GM19193 (cell line): ENCODE measurements around the gene TRIM32.

Experiments used
- POLR2A ChIP-seq: IDR thresholded peaks from 4 replicates; pipeline ENCODE4 v1.6.1; 2011; ENCODE audit not compliant: insufficient read depth, insufficient read length; ENCODE audit errors: extremely low read depth

The TRIM32 gene

DNA sequence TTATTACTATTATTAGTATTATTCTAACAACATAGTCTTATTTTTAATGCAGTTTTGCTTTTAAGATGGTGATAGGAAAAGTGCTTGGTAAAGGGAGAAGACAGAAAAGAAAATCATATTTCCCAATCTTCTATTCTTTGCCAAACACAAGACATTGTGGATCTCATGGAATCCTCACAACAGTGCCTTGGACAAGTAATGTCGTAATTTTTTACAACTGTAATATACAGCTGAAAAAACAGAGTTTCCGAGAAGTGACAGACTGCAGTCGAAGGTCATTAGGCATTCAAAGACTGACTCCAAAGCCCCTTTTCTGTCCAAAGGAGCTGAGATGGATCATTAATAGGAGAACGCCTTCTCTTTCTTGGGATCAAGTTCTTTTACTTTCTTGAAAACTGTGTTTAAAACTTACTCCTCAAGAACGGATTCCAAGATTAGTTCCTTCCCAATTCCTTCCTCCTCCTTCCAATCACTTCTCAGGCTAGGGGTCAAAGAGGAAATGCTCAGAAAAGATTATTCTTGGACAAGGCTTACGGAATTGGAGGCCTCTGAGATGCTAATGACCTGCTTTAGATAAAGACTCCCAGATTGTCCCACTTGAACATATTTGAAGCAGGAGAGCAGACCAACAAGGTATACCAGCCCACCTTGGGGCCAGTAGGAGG lies 24.3 kb upstream of the TRIM32 start:
- TF ChIP-seq POLR2A, result no peak

DNA sequence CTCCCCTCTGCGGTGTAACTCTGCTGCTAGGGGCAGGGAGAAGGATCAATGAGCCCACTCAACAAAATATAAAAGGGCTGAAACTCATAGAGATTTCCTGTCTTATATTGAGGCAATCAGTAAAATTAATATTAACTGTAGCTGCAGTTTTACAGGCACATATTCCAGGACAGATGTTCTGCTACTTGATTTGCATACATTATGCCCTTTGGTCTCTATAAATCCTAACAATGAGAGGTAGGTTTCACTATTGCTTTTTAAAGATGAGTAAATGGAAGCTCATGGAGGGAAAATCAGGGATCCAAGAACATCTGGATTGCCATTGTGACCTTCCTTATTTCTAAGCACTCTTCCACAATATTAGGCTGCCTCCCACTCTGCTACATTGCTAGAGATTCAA lies 23.5 kb upstream of the TRIM32 start:
- no peak for TF ChIP-seq POLR2A

DNA sequence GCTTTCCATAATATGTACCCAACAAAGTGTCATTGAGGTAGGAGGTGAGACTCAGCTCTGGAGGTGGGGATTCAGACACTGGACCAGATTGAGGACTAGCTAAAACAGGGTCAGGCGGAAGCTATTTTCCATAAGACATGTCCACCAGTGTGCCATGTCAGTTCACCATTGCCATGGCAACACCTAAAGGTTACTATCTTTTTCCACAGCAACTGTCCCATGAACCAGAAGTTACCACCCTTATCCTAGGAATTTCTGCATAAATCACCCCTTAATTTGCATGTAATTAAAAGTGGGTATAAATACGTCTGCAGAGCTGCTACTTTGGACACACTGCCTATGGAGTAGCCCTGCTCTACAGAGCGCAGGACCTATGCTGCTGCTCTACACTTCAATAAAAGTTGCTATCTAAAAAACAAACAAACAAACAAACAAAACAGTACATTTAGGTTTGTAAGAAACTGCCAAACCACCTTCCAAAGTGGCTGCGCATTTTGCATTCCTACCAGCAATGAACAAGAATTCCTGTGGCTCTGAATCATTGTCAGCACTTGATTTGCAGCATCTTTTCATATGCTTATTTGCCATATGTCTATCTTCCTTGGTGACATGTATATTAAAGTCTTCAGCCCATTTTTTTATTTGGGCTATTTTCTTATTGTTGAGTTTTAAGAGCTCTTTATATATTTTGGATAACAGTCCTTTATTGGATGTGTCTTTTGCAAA lies 18.0 kb upstream of the TRIM32 start:
- no peak for TF ChIP-seq POLR2A

DNA sequence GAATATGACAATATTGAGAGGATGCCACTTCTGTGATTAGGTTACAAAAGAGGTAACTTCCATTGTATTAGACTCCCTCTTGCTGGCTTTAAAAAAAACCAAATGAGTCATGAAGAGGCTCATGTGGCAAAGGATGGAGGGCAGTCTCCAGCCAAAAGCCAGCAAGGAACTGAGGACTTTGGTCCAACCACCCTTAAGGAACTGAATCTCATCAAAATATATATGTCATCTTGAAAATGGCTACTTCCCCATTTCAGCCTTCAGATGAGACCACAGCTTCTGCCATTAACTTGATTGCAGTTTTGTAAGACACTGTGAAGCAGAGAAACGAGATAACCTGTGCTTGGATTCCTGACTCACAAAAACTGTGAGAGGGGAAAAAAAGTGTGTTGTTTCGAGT lies 15.5 kb upstream of the TRIM32 start:
- no peak for TF ChIP-seq POLR2A

- no peak for TF ChIP-seq POLR2A
These were observed 13.7 kb upstream of the TRIM32 start for GRCh38 chr9:116673375-116673774.

GRCh38 chr9:116674210-116674980 lies 12.7 kb upstream of the TRIM32 start:
- TF ChIP-seq POLR2A, result no peak

DNA sequence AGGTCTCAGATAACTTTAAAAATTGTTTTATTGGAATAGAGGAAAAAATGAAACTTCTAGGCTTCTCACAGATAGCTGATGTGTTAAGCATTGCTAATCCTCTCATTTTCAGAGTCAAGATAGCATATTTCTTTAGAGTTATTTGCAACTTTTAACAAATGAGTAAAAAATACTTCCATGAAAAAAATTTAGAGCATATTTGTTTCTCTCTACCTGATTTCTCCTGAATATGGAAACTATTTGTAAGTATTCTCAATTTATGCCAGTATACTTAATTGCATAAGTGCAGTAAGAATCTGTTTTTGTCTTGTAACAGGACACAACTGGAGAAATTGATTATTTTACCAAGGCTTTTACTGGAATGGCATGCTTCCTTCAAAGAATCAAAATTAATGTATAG lies 3.6 kb upstream of the TRIM32 start:
- no peak for TF ChIP-seq POLR2A

DNA sequence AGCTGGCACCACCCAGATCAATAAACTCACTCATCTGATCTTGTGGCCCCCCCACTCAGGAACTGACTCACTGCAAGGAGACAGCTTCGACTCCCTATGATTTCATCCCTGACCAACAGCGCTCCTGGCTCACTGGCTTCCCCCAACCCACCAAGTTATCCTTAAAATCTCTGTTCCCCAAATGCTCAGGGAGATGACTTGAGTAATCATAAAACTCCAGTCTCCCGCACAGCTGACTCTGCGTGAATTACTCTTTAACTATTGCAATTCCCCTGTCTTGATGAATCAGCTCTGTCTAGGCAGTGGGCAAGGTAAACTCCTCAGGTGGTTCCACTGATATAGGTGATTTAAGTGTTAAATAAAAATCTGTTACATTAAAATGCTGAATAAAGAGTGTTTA lies 1.9 kb upstream of the TRIM32 start:
- no peak for TF ChIP-seq POLR2A

- no peak for TF ChIP-seq POLR2A
These were observed 970 bp upstream of the TRIM32 start for GRCh38 chr9:116686135-116686534.

DNA sequence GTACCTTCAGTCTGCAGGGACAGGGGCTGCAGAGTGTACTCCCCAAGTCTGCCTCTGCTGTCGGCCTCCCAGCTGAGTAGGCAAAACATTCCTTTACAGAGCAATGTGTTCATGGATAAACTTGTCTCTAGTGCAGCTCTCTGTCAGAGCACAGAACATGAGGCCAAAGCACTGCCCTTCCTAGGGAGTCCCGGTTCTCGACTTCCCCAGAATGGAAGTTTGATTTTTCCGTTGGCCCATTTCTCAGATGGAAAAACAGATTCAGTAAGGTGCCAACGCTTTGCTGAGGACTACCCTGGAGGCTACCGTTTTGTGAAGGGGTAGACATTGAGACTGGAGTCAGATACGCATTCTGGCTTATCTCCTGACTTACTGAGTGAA lies 422 bp upstream of the TRIM32 start:
- TF ChIP-seq POLR2A, result no peak

- no peak for TF ChIP-seq POLR2A
These were observed 640 bp downstream of the TRIM32 start for GRCh38 chr9:116687754-116688135.

DNA sequence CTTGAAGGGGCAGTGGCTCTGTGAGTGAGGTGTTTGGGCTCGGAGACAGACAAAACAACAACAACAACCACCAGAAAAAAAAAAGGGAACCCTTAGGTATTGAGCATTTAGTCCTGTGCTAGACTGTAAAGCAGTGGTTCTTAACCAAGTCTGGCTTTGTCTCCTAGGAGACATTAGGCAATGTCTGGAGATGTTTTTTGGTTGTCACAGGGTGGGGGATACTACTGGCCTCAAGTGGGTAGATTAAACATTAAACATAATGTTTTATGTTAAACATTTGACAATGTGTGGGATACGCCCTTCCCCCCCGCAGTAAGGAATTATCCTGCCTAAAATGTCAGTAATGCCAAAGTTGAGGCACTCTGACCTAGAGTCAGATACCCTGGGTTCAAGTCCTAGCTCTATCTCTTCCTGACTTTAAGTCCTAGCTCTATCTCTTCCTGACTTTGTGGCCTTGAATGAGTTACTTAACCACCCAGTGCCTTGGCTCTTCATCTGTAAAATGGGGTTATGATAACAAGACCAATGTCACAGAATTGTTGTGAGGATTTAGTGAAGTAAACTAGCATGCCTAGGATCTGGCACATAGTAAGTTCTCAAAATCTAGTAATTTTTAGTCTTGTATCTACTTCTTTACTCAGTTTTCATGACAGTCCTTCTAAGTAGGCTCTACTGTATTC lies 1.8 kb downstream of the TRIM32 start:
- no peak for TF ChIP-seq POLR2A

GRCh38 chr9:116689486-116690032 lies 2.5 kb downstream of the TRIM32 start:
- TF ChIP-seq POLR2A, result no peak

DNA sequence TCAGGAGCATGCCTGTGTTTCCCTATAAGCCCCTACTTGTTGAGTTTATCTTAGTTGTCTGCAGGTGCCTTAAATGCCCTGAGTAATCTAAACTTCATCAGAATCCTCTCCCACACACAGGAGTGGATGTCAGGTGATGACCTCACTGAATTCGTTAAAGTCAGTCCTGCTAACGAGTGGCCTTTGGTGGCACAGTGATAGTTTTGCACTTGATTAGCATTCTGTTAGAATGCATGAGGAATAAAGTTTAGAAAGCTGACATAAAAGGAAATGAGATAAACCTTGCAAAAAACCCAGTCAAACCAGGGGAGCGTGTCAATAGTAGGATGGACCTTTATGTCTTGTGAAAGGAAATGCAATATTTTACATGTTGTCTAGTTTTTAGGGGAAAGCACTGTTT lies 4.5 kb downstream of the TRIM32 start:
- TF ChIP-seq POLR2A, result no peak

DNA sequence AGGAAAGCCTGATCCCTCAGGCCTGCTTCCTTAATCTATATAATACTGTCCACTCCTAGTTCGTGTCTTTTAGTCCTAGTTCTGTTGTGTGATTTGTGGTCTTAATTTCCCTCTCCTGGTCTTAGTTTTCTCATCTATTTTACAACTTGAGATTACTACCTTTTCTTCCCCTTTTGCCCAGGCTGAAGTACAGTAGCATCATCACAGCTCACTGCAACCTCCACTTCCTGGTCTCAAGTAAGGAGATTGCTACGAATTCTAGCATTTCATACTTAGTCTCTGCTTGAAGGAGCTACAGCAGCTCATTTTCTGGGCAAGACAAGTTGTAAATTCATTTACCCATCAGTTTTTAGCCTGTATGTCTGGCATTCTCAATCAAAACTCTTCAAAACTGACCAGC lies 5.5 kb downstream of the TRIM32 start:
- no peak for TF ChIP-seq POLR2A
